Amygdala (tissue), 56 donors: ENCODE results near the gene SMAD1.

Source experiments
- DNase-seq, 56 donors: peaks; one replicate each; lab custom pipeline; 2025; lab: John Stamatoyannopoulos, UW

Gene SMAD1

GRCh38 chr4:145487631-145488030, 6.0 kb downstream of the SMAD1 start:
- no peak for DNase-seq

GRCh38 chr4:145488310-145488709, 6.7 kb downstream of the SMAD1 start:
- DNase-seq: no peak

GRCh38 chr4:145489556-145489955, 7.9 kb downstream of the SMAD1 start:
- no peak for DNase-seq

GRCh38 chr4:145490361-145490760, 8.7 kb downstream of the SMAD1 start:
- DNase-seq: no peak

- no peak for DNase-seq
Observed at GRCh38 chr4:145490796-145491195, 9.1 kb downstream of the SMAD1 start.

GRCh38 chr4:145492376-145492775, 10.7 kb downstream of the SMAD1 start:
- DNase-seq: no peak

GRCh38 chr4:145493166-145493565, 11.5 kb downstream of the SMAD1 start:
- DNase-seq: no peak

- DNase-seq: no peak
Observed at GRCh38 chr4:145494666-145495270, 13.1 kb downstream of the SMAD1 start.

- DNase-seq: no peak
Observed at GRCh38 chr4:145496292-145496691, 14.6 kb downstream of the SMAD1 start.

GRCh38 chr4:145497199-145498149, 15.8 kb downstream of the SMAD1 start:
- DNase-seq: no peak

- no peak for DNase-seq
Observed at GRCh38 chr4:145498430-145498829, 16.8 kb downstream of the SMAD1 start.

GRCh38 chr4:145501051-145501660, 19.5 kb downstream of the SMAD1 start:
- no peak for DNase-seq

- DNase-seq: no peak
Observed at GRCh38 chr4:145502809-145503208, 21.2 kb downstream of the SMAD1 start.

- no peak for DNase-seq
Observed at GRCh38 chr4:145503486-145504072, 21.9 kb downstream of the SMAD1 start.

GRCh38 chr4:145505995-145506394, 24.3 kb downstream of the SMAD1 start:
- no peak for DNase-seq

GRCh38 chr4:145507636-145508035, 26.0 kb downstream of the SMAD1 start:
- no peak for DNase-seq

- no peak for DNase-seq
Observed at GRCh38 chr4:145511913-145512522, 30.4 kb downstream of the SMAD1 start.

GRCh38 chr4:145513020-145513621, 31.5 kb downstream of the SMAD1 start:
- no peak for DNase-seq

- no peak for DNase-seq
Observed at GRCh38 chr4:145520172-145520571, 38.5 kb downstream of the SMAD1 start.

- no peak for DNase-seq
Observed at GRCh38 chr4:145521282-145521681, 39.6 kb downstream of the SMAD1 start.
